MCF 10A (cell line): Measurements from ENCODE around the gene LRRC36. TPM values are rescaled to one million over a fixed set of nuclear protein-coding genes. Genes with fewer than 3 reads are reported as not detected.
"Not testable (repeated sequence)": the region's sequence is repeated elsewhere in the genome, so short reads cannot be mapped to it uniquely, and the experiment has no call there.

ENCODE experiments used
- BruUV-seq: library from RNA; stranded (reverse); fragments of 400-500 nt; replicated peaks from 2 replicates; lab custom pipeline; 2021; lab: Mats Ljungman, UMichigan
- CTCF ChIA-PET: fragments of 300-600 bp; sonication (Branson Sonifier 250); formaldehyde crosslinking; extraction: SDS; loops from one replicate; lab custom pipeline; 2021; ENCODE audit warnings: antibody characterized with exemption, inconsistent platforms; lab: Yijun Ruan, JAX
- POLR2A ChIA-PET: fragments of 300-600, 350-650 bp; sonication (Branson Sonifier 250); formaldehyde crosslinking; extraction: SDS; loops from one replicate; lab custom pipeline; 2020; ENCODE audit warnings: antibody characterized with exemption, inconsistent platforms; lab: Yijun Ruan, JAX
- DNase-seq: peaks from one replicate; pipeline ENCODE4 v3.0.0-alpha.2; 2018; ENCODE audit not compliant: unreplicated experiment
- H3K27ac Mint-ChIP-seq: one replicate; pipeline ENCODE4 v1.8.0; 2022; ENCODE audit warnings: mild to moderate bottlenecking, low read depth, mixed read lengths; ENCODE audit not compliant: unreplicated experiment
- H3K27me3 Mint-ChIP-seq: one replicate; pipeline ENCODE4 v1.8.0; 2022; ENCODE audit warnings: mixed read lengths; ENCODE audit not compliant: insufficient read depth, unreplicated experiment
- H3K36me3 Mint-ChIP-seq: one replicate; pipeline ENCODE4 v1.8.0; 2022; ENCODE audit warnings: mild to moderate bottlenecking, moderate library complexity, mixed read lengths; ENCODE audit not compliant: insufficient read depth, unreplicated experiment
- H3K4me1 Mint-ChIP-seq: one replicate; pipeline ENCODE4 v1.8.0; 2022; ENCODE audit warnings: mixed read lengths; ENCODE audit not compliant: insufficient read depth, unreplicated experiment
- H3K4me3 Mint-ChIP-seq: one replicate; pipeline ENCODE4 v1.8.0; 2022; ENCODE audit warnings: mild to moderate bottlenecking, moderate library complexity, mixed read lengths; ENCODE audit not compliant: unreplicated experiment
- H3K9me3 Mint-ChIP-seq: one replicate; pipeline ENCODE4 v1.8.0; 2022; ENCODE audit warnings: mixed read lengths; ENCODE audit not compliant: unreplicated experiment
- CTCF ChIP-seq: fragments of 200-600 bp; IDR thresholded peaks from one replicate; pipeline ENCODE4 v1.8.0; 2022; ENCODE audit warnings: antibody characterized with exemption, mild to moderate bottlenecking; ENCODE audit not compliant: unreplicated experiment
- intact Hi-C: fragments of 100-400 bp; cut with micrococcal nuclease; formaldehyde crosslinking; loops from 2 replicates; pipeline ENCODE4 v1.14.1; 2022
- total RNA-seq: library from RNA; stranded (reverse); gene quantifications from 2 replicates; pipeline ENCODE4 v1.2.3, GENCODE V29; 2022

LRRC36 gene
- total RNA-seq, 1 experiment from 2014 or later = not detected

GRCh38 chr16:67356396-67356795 is 29.8 kb downstream of the LRRC36 start:
- H3K4me1 Mint-ChIP-seq = no peaks in the 10 kb centered on the region
- H3K27ac Mint-ChIP-seq = no peak overlapping the region
- no peaks in the 10 kb centered on the region for H3K36me3 Mint-ChIP-seq
- ChIA-PET POLR2A (no interaction called here), CTCF (no interaction called here)
- no TSS peak for BruUV-seq
- DNase-seq = no peak
- intact Hi-C loops = no loop called here
- H3K9me3 Mint-ChIP-seq = no peaks in the 10 kb centered on the region
- peaks cover 36% of the 10 kb centered on the region for H3K27me3 Mint-ChIP-seq
- no peak overlapping the region for H3K4me3 Mint-ChIP-seq
- TF ChIP-seq CTCF = no peak

- intact Hi-C loops = no loop called here
- Mint-ChIP-seq H3K4me3 (no peak overlapping the region), H3K27me3 (peaks cover 36% of the 10 kb centered on the region), H3K9me3 (no peaks in the 10 kb centered on the region), H3K27ac (no peak overlapping the region), H3K36me3 (no peaks in the 10 kb centered on the region), H3K4me1 (no peaks in the 10 kb centered on the region)
- ChIA-PET POLR2A (interaction anchor here (0.6 kb wide), 1 partner anchor 19 kb away, joined by 5 read pairs; no protein-coding TSS in a partner anchor), CTCF (interaction anchor here (0.5 to 1.2 kb wide), 2 partner anchors 90 to 97 kb away, joined by 3 to 4 read pairs; no protein-coding TSS in a partner anchor)
- DNase-seq = no peak
- no TSS peak for BruUV-seq
- TF ChIP-seq CTCF = no peak
Measured at GRCh38 chr16:67357561-67357960, 30.9 kb downstream of the LRRC36 start.

GRCh38 chr16:67359540-67360269 is 33.1 kb downstream of the LRRC36 start:
- H3K9me3 Mint-ChIP-seq, H3K4me1 Mint-ChIP-seq, intact Hi-C loops, H3K4me3 Mint-ChIP-seq, H3K27ac Mint-ChIP-seq, H3K36me3 Mint-ChIP-seq, BruUV-seq, POLR2A ChIA-PET, DNase-seq: not testable (repeated sequence)
- CTCF ChIA-PET = interaction anchor here (1.0 kb wide), 1 partner anchor 13 kb away, joined by 3 read pairs; no protein-coding TSS in a partner anchor
- peaks cover 43% of the 10 kb centered on the region for H3K27me3 Mint-ChIP-seq

GRCh38 chr16:67361038-67361437 is 34.4 kb downstream of the LRRC36 start:
- DNase-seq = no peak
- no peaks in the 10 kb centered on the region for H3K4me1 Mint-ChIP-seq
- TF ChIP-seq CTCF = no peak
- ChIA-PET POLR2A (no interaction called here), CTCF (no interaction called here)
- no TSS peak for BruUV-seq
- H3K27me3 Mint-ChIP-seq = peaks cover 48% of the 10 kb centered on the region
- intact Hi-C loops = no loop called here
- H3K27ac Mint-ChIP-seq = no peak overlapping the region
- no peaks in the 10 kb centered on the region for H3K9me3 Mint-ChIP-seq
- H3K4me3 Mint-ChIP-seq = no peak overlapping the region
- no peaks in the 10 kb centered on the region for H3K36me3 Mint-ChIP-seq
